NB4 (cell line): ENCODE results near the gene ALDH1A2.

Source experiments
- MYC ChIP-seq: IDR thresholded peaks from 2 replicates; pipeline ENCODE4 v1.6.1; 2011; ENCODE audit warnings: low read depth, low read length
- POLR2A ChIP-seq: IDR thresholded peaks from 2 replicates; pipeline ENCODE4 v1.6.1; 2011; ENCODE audit warnings: mild to moderate bottlenecking; ENCODE audit not compliant: insufficient read length; ENCODE audit errors: extremely low read depth
- TF ChIP-seq, protein P1 (sequence below): IDR thresholded peaks from one replicate; pipeline ENCODE4 v1.5.1; 2012; ENCODE audit warnings: low read depth, low read length

DNA sequence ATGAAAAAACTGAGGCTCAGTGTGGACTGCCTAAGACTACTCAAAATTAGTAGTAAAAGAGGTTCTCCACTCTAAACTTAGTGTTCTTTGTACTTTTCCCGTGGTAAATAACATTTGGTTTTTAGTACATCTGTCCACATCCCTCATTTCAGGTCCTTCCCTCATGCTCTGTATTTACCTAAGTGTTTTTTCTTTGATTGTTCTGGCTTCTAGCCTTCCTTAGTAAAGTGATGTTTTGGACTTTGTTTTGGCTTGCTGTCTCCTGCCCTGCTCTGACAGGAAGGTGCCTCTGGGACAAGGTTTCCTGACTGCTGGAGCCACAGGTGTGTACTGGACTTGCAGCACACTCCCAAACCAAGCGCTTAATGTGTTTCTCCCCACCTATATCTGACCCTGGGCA is 29.9 kb upstream of the ALDH1A2 start:
- TF ChIP-seq POLR2A, result no peak
- TF ChIP-seq, protein P1, sequence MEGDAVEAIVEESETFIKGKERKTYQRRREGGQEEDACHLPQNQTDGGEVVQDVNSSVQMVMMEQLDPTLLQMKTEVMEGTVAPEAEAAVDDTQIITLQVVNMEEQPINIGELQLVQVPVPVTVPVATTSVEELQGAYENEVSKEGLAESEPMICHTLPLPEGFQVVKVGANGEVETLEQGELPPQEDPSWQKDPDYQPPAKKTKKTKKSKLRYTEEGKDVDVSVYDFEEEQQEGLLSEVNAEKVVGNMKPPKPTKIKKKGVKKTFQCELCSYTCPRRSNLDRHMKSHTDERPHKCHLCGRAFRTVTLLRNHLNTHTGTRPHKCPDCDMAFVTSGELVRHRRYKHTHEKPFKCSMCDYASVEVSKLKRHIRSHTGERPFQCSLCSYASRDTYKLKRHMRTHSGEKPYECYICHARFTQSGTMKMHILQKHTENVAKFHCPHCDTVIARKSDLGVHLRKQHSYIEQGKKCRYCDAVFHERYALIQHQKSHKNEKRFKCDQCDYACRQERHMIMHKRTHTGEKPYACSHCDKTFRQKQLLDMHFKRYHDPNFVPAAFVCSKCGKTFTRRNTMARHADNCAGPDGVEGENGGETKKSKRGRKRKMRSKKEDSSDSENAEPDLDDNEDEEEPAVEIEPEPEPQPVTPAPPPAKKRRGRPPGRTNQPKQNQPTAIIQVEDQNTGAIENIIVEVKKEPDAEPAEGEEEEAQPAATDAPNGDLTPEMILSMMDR, result no peak
- TF ChIP-seq MYC, result no peak
